ENCODE results near the gene GRK1.
"Not testable (repeated sequence)": the region's sequence is repeated elsewhere in the genome, so short reads cannot be mapped to it uniquely, and the experiment has no call there.

The GRK1 gene

DNA sequence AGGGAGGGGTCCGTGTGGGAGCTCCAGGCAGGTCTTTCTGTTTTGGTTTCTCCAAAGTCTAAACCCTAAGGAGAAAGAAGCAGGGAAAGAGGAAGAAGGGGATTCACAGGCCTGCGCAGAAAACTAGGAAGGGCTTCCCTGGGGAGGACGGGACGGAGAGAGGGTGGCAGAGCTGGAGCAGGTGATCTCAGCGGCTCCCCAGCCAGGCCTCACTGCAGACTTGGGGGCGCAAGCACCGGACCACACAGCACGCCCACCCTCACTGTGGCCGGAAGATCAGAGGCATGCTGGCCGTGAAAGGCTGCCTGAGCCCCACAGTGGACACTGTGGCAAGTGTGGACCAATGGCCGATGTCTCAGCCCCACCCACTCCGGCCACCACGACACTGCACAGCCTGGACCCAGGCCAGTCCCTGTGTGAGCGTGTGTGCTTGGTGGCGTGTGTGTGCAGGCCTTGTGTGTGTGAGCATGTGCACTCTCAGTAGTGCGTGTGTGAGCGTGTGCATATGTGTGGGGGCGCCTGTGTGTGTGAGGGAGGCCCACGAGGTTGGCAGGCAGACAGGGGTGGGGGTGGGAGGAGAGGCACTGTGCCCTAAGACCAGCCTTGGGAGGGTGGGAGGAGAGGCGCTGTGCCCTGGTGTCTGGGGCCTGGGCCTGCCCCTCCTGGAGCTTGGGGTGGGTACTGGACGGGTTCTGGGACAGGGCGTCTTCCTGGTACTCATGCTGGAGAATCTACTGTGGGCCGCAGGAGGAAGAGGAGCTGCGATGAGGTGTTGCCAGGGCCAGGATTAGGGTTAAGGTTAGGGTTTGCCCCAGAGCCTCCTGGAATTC is 76.6 kb downstream of the GRK1 start:
- DNase-seq (ENCODE audit: low spot score), result no peak

DNA sequence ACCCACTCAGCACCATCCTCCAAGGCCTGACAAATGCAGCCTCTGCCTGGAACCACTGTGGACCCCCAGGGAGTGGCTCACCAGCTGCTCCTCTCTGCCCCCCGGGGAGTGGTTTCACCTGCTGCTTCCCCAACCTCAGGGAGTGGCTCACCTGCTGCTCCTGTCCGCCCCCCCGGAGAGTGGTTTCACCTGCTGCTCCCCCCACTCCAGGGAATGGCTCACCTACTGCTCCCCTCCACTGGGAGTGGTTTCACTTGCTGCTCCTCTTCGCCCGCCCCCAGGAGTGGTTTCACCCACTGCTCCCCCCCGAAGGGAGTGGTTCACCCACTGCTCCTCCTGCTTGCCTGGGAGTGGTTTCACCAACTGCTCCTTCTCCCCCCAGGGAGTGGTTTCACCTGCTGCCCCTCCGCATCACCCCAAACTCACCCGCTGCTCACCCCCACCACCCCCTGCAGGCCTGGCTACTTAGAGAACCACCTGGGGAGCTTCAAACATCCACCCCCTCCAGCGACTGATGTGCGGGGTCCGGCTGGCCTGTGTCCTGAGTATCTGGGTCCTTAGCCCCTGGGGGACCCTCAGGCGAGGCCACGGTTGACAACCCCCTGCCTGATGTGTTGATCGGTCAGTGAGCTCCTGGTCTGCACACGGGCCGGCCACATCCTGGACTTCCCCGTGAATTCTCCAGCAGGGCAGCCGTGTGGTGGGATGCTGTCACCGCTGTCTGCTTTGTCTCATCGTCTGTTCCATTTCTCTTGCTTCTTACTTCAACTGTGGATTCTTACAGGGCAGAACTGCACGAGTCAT is 77.4 kb downstream of the GRK1 start:
- DNase-seq (ENCODE audit: low spot score), result no peak

DNA sequence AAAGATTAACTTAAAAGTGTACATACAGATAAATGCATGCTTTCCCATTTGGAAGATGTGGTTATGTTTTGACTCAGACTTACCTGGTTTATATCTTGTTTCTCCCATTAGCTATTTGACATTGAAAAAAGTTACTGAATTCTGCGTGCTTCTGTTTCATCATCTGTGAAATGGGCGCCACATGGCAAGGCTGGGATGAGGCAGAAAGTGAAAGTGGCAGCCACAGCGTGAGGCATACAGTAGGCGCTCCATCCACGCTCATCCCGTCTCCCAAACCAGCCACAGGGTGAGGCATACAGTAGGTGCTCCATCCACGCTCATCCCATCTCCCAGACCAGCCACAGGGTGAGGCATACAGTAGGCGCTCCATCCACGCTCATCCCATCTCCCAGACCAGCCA is 78.0 kb downstream of the GRK1 start:
- no peak for DNase-seq (ENCODE audit: low spot score)

DNA sequence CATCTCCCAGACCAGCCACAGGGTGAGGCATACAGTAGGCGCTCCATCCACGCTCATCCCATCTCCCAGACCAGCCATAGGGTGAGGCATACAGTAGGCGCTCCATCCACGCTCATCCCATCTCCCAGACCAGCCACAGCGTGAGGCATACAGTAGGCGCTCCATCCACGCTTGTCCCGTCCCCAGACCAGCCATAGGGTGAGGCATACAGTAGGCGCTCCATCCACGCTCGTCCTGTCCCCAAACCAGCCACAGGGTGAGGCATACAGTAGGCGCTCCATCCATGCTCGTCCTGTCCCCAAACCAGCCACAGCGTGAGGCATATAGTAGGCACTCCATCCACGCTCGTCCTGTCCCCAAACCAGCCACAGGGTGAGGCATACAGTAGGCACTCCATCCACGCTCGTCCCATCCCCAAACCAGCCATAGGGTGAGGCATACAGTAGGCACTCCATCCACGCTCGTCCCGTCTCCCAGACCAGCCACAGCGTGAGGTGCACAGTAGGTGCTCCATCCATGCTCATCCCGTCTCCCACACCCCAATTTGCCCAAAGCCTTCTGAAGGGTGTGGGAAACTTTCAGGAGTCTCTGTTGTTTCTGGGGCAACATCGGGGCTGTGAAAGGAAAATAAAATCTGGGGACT is 78.6 kb downstream of the GRK1 start:
- not testable (repeated sequence) for DNase-seq (ENCODE audit: low spot score)

DNA sequence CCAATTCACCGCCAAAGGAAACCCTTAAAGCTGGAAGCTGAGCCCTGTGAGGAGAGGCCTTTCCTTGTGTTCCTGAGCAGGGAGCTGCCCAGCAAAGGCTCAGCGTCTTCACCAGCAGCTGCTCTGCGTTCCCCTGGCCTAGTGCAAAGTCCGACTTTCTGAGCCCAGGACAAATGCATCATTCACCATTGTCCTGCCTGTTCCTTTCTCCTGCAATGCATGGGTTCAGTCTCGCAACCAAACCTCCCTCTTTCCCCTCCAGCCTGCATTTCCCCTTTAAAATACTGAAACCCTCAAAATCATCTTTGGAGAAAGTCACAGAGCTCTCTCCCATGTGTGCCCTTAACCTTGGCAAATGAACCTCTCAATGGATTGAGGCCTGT is 79.1 kb downstream of the GRK1 start:
- DNase-seq (ENCODE audit: low spot score), result no peak

DNA sequence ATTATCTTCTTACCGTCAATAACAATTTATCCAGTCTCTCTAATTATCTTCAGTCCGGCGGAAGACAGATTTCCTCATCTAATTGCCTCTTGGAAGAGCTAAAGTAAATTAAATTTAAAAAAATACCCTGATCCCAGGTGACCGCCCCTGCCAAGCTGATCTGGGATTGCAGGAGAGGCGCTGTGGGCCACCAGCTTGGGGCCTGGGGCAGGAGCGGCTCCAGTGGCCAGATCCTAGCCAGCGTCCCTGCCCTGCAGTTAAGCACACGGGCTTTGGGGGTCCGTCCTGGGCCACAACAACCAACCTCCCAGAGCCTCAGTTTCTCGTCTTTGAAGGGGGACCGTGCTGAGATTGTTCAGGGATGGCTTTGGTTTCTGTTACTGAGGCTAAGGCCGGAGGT is 79.7 kb downstream of the GRK1 start:
- DNase-seq (ENCODE audit: low spot score), result no peak

DNA sequence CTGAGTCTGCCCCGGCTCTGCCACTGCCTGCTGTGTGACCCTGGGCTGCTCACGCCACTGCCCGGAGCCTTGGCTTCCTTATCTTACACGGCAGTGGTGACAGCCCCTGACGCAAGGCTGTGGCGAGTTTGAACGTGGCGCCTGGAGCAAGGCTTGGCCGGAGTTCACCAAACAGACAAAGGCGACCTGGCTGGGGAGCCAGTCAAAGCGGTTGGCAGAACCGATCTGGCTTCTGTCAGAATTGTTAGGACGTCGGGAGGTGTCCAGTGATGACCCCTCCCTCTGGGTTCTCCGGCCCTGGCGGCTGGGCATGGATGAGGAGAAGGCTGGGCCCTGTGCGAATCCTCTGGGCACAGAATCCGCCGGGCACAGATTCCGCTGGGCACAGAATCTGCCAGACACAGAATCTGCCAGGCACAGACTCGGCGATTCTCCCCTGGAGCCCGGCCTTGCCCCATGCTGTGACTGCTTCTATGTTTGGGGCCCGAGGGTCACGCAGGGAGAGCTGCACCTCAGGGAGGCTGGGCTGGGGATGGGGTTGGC is 80.3 kb downstream of the GRK1 start:
- no peak for DNase-seq (ENCODE audit: low spot score)

DNA sequence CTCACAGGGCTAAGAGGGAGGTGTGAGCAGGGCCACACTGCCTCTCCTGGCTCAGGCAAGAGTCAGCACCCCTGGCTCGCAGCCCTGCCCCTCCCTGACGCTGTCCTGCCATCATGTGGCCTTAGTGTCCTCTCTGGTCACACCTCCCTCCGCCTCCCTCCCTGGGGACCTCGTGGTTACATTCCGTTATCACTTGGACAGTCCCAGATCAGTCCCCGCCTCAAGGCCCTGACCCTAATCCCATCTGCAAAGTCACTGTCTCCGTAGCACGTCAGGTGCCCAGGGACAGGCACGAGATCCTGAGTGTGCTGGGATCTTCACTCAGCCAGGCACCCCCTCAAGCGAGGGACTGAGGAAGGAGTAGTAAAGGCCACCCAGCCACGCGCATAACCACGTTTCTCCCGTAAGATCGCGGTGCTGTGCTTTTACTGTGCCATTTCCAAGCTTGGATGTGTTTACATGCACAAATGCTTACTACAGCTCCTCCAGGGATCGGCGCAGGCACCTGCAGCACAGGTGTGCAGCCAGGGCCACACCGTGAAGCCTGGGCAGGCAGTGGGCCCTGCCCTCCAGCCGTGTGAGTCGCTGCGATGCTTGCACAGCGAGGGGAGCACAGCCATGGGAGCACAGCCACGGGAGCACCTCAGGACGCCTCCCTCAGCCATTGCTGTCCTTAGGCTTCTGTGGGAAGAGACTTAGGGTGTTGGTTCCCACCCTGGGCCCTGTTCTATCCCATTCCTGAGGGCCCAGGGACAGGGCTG is 81.3 kb downstream of the GRK1 start:
- no peak for DNase-seq (ENCODE audit: low spot score)

DNA sequence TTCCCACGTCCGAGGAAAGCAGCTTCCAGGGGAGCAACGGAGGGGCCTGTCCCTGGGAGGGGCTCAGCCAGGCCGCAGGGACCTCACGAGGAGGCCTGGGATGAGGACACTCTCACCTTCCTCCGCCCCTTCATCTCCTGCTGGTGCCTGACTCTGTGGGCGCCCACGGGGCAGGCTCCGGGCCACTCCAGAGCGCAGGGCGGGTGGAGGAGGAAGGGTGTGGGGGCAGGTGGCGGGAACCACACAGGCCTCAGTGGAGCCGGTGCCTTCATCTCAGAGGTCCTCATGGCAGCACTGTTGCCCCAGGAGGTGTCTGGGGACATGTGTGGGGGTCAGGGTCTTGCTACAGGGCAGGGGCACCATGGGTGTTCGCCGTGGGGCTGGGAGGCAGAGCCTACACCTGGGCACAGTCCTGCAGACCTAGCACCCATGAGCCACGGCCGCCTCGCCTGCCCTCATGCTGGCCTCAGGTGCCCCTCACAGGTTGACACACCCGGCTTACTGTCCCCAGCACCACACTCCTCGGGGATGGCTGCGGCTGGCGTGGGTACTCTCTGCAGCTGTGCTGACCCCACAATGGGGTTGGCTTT is 81.9 kb downstream of the GRK1 start:
- DNase-seq (ENCODE audit: low spot score), result no peak

DNA sequence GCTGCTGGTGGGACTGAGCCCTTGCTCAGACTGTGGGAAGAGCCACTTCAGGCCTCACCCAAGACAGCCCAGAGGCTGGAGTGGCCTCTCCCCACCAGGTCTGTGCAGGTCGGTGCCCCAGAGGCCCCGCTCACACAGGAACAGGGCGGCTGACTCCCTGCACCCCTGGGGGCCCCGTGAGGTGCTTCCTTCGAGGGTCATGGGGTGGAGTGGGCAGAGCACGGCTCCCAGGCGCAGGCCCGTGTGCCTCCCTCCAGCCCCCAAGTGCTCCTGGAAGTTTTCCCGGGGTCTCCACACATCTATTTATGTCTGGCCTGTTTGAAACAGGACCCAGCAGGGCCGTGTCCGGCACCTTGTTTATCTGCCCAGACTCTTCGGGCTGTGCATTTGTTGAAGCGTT is 82.5 kb downstream of the GRK1 start:
- DNase-seq (ENCODE audit: low spot score), result no peak

DNA sequence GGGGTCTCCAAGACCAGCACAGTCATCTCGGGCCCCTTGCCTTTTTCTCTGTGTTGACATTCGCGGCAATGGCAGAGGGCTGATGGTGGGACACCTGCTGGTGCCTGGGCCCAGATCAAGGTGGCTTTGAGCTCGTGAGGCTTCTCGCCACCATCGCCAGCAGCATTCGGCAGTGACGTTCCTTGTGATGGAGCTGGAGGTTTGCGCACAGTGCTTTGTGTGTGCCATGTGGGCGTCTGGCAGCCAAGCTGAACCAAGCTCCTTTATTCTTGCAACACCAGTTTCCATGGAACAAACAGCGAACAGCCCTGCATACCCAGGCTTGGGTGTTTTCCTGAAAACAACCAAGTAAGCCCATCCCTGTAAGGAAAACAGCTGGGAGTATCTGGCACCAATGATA is 82.9 kb downstream of the GRK1 start:
- DNase-seq (ENCODE audit: low spot score), result no peak

DNA sequence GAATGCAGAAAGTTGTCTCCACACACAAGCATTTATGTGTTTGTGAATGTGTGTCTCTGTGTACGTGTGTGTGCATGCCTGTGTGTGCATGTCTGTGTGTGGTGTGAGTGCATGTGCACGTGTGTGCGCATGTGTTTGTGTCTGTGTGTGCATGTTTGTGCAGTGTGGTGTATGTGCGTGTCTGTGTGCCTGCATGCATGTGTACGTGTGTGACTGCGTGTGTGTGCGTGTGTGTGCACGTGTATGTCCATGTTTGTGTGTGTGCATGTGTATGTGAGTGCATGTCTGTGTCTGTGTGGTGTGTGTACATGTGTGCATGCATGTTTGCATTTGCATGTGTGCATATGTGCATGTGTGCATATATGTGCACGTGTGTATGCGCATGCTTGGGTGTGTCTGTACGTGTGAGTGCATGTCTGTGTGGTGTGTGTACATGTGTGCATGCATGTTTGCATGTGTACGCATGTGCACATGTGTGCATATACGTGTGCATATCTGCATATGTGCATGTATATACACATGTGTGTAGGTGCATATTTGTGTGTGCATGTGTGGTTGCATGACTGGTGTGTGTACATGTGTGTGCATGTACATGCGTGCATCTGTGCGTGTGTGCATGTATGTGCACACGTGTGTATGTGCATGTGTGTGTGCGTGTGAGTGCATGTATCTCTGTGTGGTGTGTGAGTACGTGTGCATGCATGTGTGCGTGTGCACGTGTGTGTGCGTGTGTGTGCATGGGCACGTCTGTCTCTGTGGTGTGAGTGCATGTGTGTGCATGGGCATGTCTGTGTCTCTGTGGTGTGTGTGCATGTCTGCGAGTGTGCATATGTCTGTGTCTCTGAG is 83.8 kb downstream of the GRK1 start:
- no peak for DNase-seq (ENCODE audit: low spot score)

DNA sequence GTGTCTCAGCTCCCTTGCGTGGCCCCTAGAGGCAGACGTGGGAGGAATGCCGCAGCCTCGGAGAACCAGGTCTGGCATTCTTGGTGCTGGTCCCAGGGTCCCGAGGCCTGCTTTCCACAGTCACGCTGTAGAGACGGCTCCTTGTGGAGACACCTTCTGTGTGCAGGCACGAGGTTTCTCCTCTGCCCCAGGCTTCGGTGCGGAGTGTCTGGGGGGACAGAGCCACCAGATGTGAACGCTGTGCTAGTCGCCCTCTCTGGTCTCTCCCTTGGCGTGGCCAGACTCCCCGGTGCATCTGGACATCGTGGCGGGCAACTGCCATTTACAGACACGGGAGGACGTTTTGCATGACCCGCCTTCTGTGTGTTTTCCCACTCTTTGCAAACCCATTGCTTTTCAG is 84.5 kb downstream of the GRK1 start:
- no peak for DNase-seq (ENCODE audit: low spot score)

DNA sequence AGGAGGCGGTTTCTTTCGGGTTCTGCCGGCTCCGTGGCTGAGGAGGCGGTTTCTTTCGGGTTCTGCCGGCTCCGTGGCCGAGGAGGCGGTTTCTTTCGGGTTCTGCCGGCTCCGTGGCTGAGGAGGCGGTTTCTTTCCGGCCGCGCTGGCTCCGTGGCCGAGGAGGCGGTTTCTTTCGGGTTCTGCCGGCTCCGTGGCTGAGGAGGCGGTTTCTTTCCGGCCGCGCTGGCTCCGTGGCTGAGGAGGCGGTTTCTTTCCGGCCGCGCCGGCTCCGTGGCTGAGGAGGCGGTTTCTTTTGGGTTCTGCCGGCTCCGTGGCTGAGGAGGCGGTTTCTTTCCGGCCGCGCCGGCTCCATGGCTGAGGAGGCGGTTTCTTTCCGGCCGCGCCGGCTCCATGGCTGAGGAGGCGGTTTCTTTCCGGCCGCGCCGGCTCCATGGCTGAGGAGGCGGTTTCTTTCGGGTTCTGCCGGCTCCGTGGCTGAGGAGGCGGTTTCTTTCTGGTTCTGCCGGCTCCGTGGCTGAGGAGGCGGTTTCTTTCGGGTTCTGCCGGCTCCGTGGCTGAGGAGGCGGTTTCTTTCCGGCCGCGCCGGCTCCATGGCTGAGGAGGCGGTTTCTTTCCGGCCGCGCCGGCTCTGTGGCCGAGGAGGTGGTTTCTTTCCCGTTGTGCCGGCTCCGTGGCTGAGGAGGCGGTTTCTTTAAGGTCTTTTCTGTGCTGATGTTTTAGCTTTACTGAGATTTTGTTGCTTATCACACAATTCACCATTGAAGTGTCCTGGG is 85.4 kb downstream of the GRK1 start:
- DNase-seq (ENCODE audit: low spot score), result not testable (repeated sequence)

DNA sequence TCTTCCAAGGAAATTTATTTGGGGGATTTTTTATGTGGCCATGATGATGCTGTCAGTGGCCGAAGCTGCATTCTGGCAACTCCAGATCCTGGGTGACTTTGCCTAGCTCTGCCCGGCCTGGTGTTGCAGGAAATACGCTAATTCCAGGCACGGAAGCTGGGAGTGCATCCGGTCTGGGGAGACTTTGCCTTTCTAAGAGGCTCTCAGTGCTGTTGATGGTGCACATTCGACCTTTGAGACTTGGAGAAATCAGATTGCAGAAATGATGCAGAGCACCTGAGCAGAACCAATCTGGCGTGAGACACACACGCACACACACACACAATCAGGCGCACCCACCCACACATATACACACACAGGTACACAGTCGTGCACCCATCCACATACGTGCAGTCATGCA is 86.2 kb downstream of the GRK1 start:
- DNase-seq (ENCODE audit: low spot score), result no peak

DNA sequence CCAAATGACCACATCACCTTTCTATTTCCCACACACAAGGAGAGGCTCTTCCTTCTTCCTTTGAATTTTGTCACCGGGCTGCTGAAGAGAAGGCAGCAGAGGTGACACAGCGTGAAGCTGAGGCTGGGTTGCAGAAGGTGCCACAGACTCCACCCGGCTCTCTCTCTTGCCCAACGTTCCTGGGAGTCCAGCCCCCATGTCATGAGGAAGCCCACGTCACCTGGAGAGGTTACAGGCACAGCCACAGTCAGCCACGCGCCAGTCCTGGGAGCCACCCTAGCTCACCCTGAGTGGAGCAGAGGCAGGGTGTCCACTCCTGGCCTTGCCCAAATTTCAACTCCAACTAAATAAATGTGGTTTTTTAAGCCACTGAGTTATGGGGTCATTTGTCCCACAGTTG is 87.2 kb downstream of the GRK1 start:
- no peak for DNase-seq (ENCODE audit: low spot score)

DNA sequence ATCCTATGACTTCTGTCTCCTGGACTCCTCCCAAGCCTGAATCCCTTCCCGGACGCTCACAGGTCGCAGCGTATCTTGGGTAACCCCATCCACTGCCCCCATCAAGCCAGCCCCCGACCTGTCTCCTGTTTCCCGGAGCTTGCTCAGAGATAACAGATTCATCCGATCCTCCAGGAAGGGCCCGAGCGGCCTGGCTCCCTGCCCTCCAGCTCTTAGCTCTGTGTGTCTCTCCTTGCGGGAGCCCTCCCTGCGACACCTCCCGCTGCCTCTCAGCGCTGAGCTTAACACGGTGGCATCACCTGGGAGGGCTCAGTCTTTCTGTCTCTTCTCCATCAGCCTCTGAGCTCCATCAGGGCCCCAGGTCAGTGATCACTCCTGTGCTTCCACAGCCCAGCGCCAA is 87.7 kb downstream of the GRK1 start:
- no peak for DNase-seq (ENCODE audit: low spot score)

DNA sequence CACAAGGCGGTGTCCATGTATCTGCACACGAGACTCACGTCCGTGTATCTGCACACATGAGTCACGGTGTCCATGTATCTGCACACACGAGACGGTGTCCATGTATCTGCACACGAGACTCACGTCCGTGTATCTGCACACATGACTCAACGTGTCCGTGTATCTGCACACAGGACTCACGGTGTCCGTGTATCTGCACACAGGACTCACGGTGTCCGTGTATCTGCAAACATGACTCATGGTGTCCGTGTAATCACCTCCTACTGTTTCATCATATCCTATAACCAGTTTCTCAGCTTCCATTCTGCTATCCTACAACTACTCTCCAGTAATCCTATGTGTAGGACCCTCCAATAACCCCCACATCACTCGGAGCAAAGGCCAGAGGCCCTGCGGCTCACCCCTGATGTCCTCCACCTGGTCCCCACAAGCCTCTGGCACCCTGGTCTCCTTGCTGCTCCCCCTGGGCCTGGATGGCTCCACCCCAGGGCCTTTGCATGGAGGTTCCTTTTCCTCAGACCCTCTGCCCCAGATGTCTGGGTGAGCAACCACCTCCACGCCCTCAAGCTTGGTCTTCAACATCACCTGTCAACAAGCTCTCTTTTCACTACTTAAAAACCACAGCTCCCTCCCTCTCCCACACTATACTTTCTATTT is 89.5 kb downstream of the GRK1 start:
- DNase-seq (ENCODE audit: low spot score), result no peak

All from CD4-positive, alpha-beta T cell treated with Interleukin-15 for 4 hours (primary cell).